ENCODE measurements around the gene RERG. TPM values are rescaled to one million over a fixed set of nuclear protein-coding genes. Genes with fewer than 3 reads are reported as not detected.

Gene RERG
- total RNA-seq, 2 donors from 2014 or later, result 12.7 to 13.3 TPM

- WGBS, result 92% methylated on average over 1 of the region's 1 CpG
- no peak for DNase-seq (ENCODE audit: low spot score)
- Histone ChIP-seq H3K4me1 (replicated peaks) (no peaks in the 10 kb centered on the region), H3K36me3 (no peaks in the 10 kb centered on the region), H3K27me3 (replicated peaks; ENCODE audit: insufficient read depth) (no peaks in the 10 kb centered on the region), H3K27ac (no peak overlapping the region), H3K4me3 (no peak overlapping the region), H3K9me3 (no peaks in the 10 kb centered on the region)
- TF ChIP-seq CTCF (IDR thresholded peaks at IDR 0.05), result no peak
- no peak for TF ChIP-seq POLR2A (IDR thresholded peaks at IDR 0.05)
- no peak for TF ChIP-seq POLR2AphosphoS5 (IDR thresholded peaks at IDR 0.05)
- intact Hi-C loops (cut with DNase I), result no loop called here
Measured at GRCh38 chr12:15074351-15074750, 146.9 kb downstream of the RERG start.

- Histone ChIP-seq H3K27ac (no peak overlapping the region), H3K4me1 (replicated peaks) (no peaks in the 10 kb centered on the region), H3K27me3 (replicated peaks; ENCODE audit: insufficient read depth) (no peaks in the 10 kb centered on the region), H3K4me3 (no peak overlapping the region), H3K9me3 (no peaks in the 10 kb centered on the region), H3K36me3 (no peaks in the 10 kb centered on the region)
- 100% methylated on average over 1 of the region's 1 CpG for WGBS
- intact Hi-C loops (cut with DNase I), result no loop called here
- TF ChIP-seq CTCF (IDR thresholded peaks at IDR 0.05) (no peak), POLR2AphosphoS5 (IDR thresholded peaks at IDR 0.05) (no peak), POLR2A (IDR thresholded peaks at IDR 0.05) (no peak)
- DNase-seq (ENCODE audit: low spot score), result no peak
Measured at GRCh38 chr12:15059123-15059522, 162.1 kb downstream of the RERG start.

Other genes with a start within 250 kb of the RERG start
- not detected for gene PDE6H, start 248.4 kb downstream of the RERG start, total RNA-seq
- gene PTPRO, start 101.1 kb upstream of the RERG start, total RNA-seq, result 1 to 10 TPM in 1 of 2 donors, under 1 TPM in 1; 0.55 to 1.4 TPM

Measured in prostate gland (tissue), 2 donors.